ENCODE measurements around the gene HCN2. TPM values are rescaled to one million over a fixed set of nuclear protein-coding genes. Genes with fewer than 3 reads are reported as not detected.

HCN2 gene
- polyA plus RNA-seq, 2 donors, result 0.65 to 1.4 TPM

DNA sequence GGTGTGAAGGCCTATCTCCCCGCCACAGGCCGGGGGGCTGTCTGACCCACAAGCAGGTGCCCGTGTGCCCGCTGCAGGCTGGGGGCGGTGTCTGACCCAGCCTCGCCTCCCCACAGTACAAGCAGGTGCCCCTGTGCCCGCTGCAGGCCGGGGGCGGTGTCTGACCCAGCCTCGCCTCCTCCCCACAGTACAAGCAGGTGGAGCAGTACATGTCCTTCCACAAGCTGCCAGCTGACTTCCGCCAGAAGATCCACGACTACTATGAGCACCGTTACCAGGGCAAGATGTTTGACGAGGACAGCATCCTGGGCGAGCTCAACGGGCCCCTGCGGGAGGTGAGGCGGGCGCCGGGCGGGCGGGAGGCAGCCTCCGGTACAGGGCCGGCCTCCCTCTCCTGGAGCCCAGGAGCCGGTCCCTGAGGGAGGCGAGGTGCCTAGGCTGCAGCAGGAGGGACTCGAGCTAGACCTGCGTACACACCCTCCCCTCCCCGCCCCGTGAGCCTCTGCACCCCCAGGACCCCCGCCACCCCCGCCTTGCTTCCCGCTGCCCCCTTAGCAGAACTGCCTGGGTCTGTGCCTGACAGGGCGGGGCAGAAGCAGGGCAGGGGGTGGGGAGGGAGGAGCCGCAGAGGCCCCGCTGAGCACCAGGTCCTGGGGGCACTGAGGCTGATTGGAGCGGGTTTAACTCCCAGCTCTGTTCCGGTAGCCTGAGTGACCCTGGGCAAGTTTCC lies 20.6 kb downstream of the HCN2 start:
- Histone ChIP-seq H3K36me3 (ENCODE audit: control insufficient read depth in 2 of 2, insufficient read depth in 2 of 2, low read length in 1 of 2) (no peaks in the 10 kb centered on the region), H3K27ac (ENCODE audit: low read depth in 2 of 2, low read length in 1 of 2) (peak overlapping the region; percentile 13 to 34), H3K27me3 (ENCODE audit: control insufficient read depth in 1 of 2, insufficient read depth in 2 of 2, low read length in 2 of 2) (peaks cover 0 to 4% of the 10 kb centered on the region in 2 donors), H3K4me1 (ENCODE audit: control insufficient read depth in 2 of 2, insufficient read depth in 2 of 2, low read length in 1 of 2) (no peaks in the 10 kb centered on the region), H3K9me3 (ENCODE audit: control insufficient read depth in 2 of 2, insufficient read depth in 1 of 2, low read depth in 1 of 2, low read length in 1 of 2) (no peaks in the 10 kb centered on the region), H3K4me3 (ENCODE audit: low read depth in 1 of 2, low read length in 2 of 2) (peak overlapping the region in 1 of 2 donors; percentile 33)
- 39 to 49% methylated on average over 32 to 38 of the region's 38 CpGs for WGBS, 2 donors

- Histone ChIP-seq H3K9me3 (ENCODE audit: control insufficient read depth in 2 of 2, insufficient read depth in 1 of 2, low read depth in 1 of 2, low read length in 1 of 2) (peaks cover 0 to 2% of the 10 kb centered on the region in 2 donors), H3K4me1 (ENCODE audit: control insufficient read depth in 2 of 2, insufficient read depth in 2 of 2, low read length in 1 of 2) (no peaks in the 10 kb centered on the region), H3K36me3 (ENCODE audit: control insufficient read depth in 2 of 2, insufficient read depth in 2 of 2, low read length in 1 of 2) (no peaks in the 10 kb centered on the region), H3K4me3 (ENCODE audit: low read depth in 1 of 2, low read length in 2 of 2) (peak overlapping the region in 1 of 2 donors; percentile 33), H3K27me3 (ENCODE audit: control insufficient read depth in 1 of 2, insufficient read depth in 2 of 2, low read length in 2 of 2) (peaks cover 0 to 4% of the 10 kb centered on the region in 2 donors), H3K27ac (ENCODE audit: low read depth in 2 of 2, low read length in 1 of 2) (peak overlapping the region; percentile 11 to 34)
- 29 to 31% methylated on average over 36 of the region's 36 CpGs for WGBS, 2 donors
These were observed 21.3 kb downstream of the HCN2 start for GRCh38 chr19:610801-611480.

DNA sequence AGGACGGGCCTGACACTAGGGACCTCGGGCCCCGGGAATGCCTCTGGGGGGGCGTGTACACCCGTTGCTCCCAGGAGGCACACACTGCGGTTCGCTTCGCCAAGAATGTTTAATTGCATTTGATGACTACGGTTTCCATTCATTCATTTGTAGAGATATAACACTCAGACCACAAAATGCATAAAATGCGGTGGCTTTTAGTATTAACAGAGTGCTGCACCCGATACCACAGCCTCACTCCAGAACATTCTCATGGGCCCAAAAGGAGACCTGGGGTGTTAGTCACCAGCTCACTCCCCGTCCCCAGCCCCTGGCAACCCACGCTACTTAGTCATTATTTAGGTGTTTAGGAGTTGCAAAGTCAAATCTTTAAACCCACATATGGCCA lies 21.8 kb downstream of the HCN2 start:
- 32 to 36% methylated on average over 13 of the region's 13 CpGs for WGBS, 2 donors
- H3K9me3 ChIP-seq (ENCODE audit: control insufficient read depth in 2 of 2, insufficient read depth in 1 of 2, low read depth in 1 of 2, low read length in 1 of 2), result peaks cover 0 to 2% of the 10 kb centered on the region in 2 donors
- H3K27ac ChIP-seq (ENCODE audit: low read depth in 2 of 2, low read length in 1 of 2), result no peak overlapping the region
- peak overlapping the region in 1 of 2 donors; percentile 24 for H3K4me3 ChIP-seq (ENCODE audit: low read depth in 1 of 2, low read length in 2 of 2)
- H3K36me3 ChIP-seq (ENCODE audit: control insufficient read depth in 2 of 2, insufficient read depth in 2 of 2, low read length in 1 of 2), result no peaks in the 10 kb centered on the region
- peaks cover 0 to 3% of the 10 kb centered on the region in 2 donors for H3K4me1 ChIP-seq (ENCODE audit: control insufficient read depth in 2 of 2, insufficient read depth in 2 of 2, low read length in 1 of 2)
- H3K27me3 ChIP-seq (ENCODE audit: control insufficient read depth in 1 of 2, insufficient read depth in 2 of 2, low read length in 2 of 2), result peaks cover 0 to 4% of the 10 kb centered on the region in 2 donors

- no peak overlapping the region for H3K4me3 ChIP-seq (ENCODE audit: low read depth in 1 of 2, low read length in 2 of 2)
- peaks cover 0 to 1% of the 10 kb centered on the region in 2 donors for H3K36me3 ChIP-seq (ENCODE audit: control insufficient read depth in 2 of 2, insufficient read depth in 2 of 2, low read length in 1 of 2)
- peaks cover 0 to 4% of the 10 kb centered on the region in 2 donors for H3K27me3 ChIP-seq (ENCODE audit: control insufficient read depth in 1 of 2, insufficient read depth in 2 of 2, low read length in 2 of 2)
- H3K9me3 ChIP-seq (ENCODE audit: control insufficient read depth in 2 of 2, insufficient read depth in 1 of 2, low read depth in 1 of 2, low read length in 1 of 2), result peaks cover 0 to 2% of the 10 kb centered on the region in 2 donors
- 78 to 86% methylated on average over 33 of the region's 33 CpGs for WGBS, 2 donors
- no peak overlapping the region for H3K27ac ChIP-seq (ENCODE audit: low read depth in 2 of 2, low read length in 1 of 2)
- peaks cover 0 to 3% of the 10 kb centered on the region in 2 donors for H3K4me1 ChIP-seq (ENCODE audit: control insufficient read depth in 2 of 2, insufficient read depth in 2 of 2, low read length in 1 of 2)
These were observed 23.3 kb downstream of the HCN2 start for GRCh38 chr19:612941-613340.

GRCh38 chr19:613732-614567 lies 24.3 kb downstream of the HCN2 start:
- H3K27ac ChIP-seq (ENCODE audit: low read depth in 2 of 2, low read length in 1 of 2), result no peak overlapping the region
- H3K4me3 ChIP-seq (ENCODE audit: low read depth in 1 of 2, low read length in 2 of 2), result no peak overlapping the region
- H3K9me3 ChIP-seq (ENCODE audit: control insufficient read depth in 2 of 2, insufficient read depth in 1 of 2, low read depth in 1 of 2, low read length in 1 of 2), result peaks cover 0 to 4% of the 10 kb centered on the region in 2 donors
- H3K27me3 ChIP-seq (ENCODE audit: control insufficient read depth in 1 of 2, insufficient read depth in 2 of 2, low read length in 2 of 2), result peaks cover 0 to 4% of the 10 kb centered on the region in 2 donors
- H3K4me1 ChIP-seq (ENCODE audit: control insufficient read depth in 2 of 2, insufficient read depth in 2 of 2, low read length in 1 of 2), result peaks cover 0 to 3% of the 10 kb centered on the region in 2 donors
- H3K36me3 ChIP-seq (ENCODE audit: control insufficient read depth in 2 of 2, insufficient read depth in 2 of 2, low read length in 1 of 2), result peaks cover 0 to 11% of the 10 kb centered on the region in 2 donors
- WGBS, 2 donors, result 76 to 78% methylated on average over 43 to 54 of the region's 54 CpGs

DNA sequence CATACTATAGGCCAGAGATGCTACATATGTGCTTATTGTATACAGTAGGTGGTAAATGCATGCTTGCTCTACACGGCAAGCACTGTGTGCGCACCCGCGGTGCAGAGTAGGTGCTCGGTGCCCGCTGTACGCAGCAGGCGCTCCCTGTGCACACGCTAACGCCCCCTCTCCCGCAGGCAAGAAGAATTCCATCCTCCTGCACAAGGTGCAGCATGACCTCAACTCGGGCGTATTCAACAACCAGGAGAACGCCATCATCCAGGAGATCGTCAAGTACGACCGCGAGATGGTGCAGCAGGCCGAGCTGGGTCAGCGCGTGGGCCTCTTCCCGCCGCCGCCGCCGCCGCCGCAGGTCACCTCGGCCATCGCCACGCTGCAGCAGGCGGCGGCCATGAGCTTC lies 25.9 kb downstream of the HCN2 start:
- Histone ChIP-seq H3K4me3 (ENCODE audit: low read depth in 1 of 2, low read length in 2 of 2) (no peak overlapping the region), H3K27ac (ENCODE audit: low read depth in 2 of 2, low read length in 1 of 2) (peak overlapping the region in 1 of 2 donors; percentile 11), H3K27me3 (ENCODE audit: control insufficient read depth in 1 of 2, insufficient read depth in 2 of 2, low read length in 2 of 2) (peaks cover 0 to 4% of the 10 kb centered on the region in 2 donors), H3K4me1 (ENCODE audit: control insufficient read depth in 2 of 2, insufficient read depth in 2 of 2, low read length in 1 of 2) (peaks cover 0 to 3% of the 10 kb centered on the region in 2 donors), H3K9me3 (ENCODE audit: control insufficient read depth in 2 of 2, insufficient read depth in 1 of 2, low read depth in 1 of 2, low read length in 1 of 2) (peaks cover 0 to 4% of the 10 kb centered on the region in 2 donors), H3K36me3 (ENCODE audit: control insufficient read depth in 2 of 2, insufficient read depth in 2 of 2, low read length in 1 of 2) (peaks cover 0 to 27% of the 10 kb centered on the region in 2 donors)
- 17 to 24% methylated on average over 33 of the region's 33 CpGs for WGBS, 2 donors

GRCh38 chr19:616062-616700 lies 26.5 kb downstream of the HCN2 start:
- Histone ChIP-seq H3K9me3 (ENCODE audit: control insufficient read depth in 2 of 2, insufficient read depth in 1 of 2, low read depth in 1 of 2, low read length in 1 of 2) (peaks cover 0 to 4% of the 10 kb centered on the region in 2 donors), H3K4me1 (ENCODE audit: control insufficient read depth in 2 of 2, insufficient read depth in 2 of 2, low read length in 1 of 2) (peaks cover 0 to 3% of the 10 kb centered on the region in 2 donors), H3K27ac (ENCODE audit: low read depth in 2 of 2, low read length in 1 of 2) (no peak overlapping the region), H3K27me3 (ENCODE audit: control insufficient read depth in 1 of 2, insufficient read depth in 2 of 2, low read length in 2 of 2) (peaks cover 0 to 2% of the 10 kb centered on the region in 2 donors), H3K4me3 (ENCODE audit: low read depth in 1 of 2, low read length in 2 of 2) (peak overlapping the region; percentile 6 to 53), H3K36me3 (ENCODE audit: control insufficient read depth in 2 of 2, insufficient read depth in 2 of 2, low read length in 1 of 2) (peaks cover 0 to 30% of the 10 kb centered on the region in 2 donors)
- WGBS, 2 donors, result 16 to 25% methylated on average over 23 to 97 of the region's 97 CpGs

DNA sequence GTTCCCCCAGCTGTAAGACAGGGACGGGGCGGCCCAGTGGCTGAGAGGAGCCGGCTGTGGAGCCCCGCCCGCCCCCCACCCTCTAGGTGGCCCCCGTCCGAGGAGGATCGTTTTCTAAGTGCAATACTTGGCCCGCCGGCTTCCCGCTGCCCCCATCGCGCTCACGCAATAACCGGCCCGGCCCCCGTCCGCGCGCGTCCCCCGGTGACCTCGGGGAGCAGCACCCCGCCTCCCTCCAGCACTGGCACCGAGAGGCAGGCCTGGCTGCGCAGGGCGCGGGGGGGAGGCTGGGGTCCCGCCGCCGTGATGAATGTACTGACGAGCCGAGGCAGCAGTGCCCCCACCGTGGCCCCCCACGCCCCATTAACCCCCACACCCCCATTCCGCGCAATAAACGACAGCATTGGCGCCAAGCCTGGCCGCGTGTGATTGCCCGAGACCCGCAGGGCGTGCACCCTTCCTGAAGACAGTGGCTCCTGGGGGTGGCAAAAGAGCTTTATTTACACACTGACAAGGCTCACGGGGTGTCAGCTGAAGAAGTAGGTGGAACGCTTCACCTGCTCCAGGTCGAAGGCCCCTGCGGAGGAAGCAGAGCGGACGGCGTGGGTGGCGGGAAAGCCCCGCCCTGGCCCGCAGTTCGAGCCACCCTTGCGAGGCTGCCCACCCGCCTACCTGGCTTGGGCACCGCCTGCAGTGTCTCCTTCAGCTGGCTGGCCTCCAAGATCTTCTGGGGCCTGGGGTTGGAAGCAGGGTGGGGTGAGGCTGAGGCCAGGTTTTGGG lies 27.3 kb downstream of the HCN2 start:
- peak overlapping the region in 1 of 2 donors; percentile 53 for H3K4me3 ChIP-seq (ENCODE audit: low read depth in 1 of 2, low read length in 2 of 2)
- H3K27me3 ChIP-seq (ENCODE audit: control insufficient read depth in 1 of 2, insufficient read depth in 2 of 2, low read length in 2 of 2), result no peaks in the 10 kb centered on the region
- WGBS, 2 donors, result 74 to 75% methylated on average over 53 to 58 of the region's 58 CpGs
- peaks cover 0 to 37% of the 10 kb centered on the region in 2 donors for H3K36me3 ChIP-seq (ENCODE audit: control insufficient read depth in 2 of 2, insufficient read depth in 2 of 2, low read length in 1 of 2)
- peak overlapping the region; percentile 54 to 58 for H3K27ac ChIP-seq (ENCODE audit: low read depth in 2 of 2, low read length in 1 of 2)
- H3K9me3 ChIP-seq (ENCODE audit: control insufficient read depth in 2 of 2, insufficient read depth in 1 of 2, low read depth in 1 of 2, low read length in 1 of 2), result peaks cover 0 to 4% of the 10 kb centered on the region in 2 donors
- peaks cover 0 to 3% of the 10 kb centered on the region in 2 donors for H3K4me1 ChIP-seq (ENCODE audit: control insufficient read depth in 2 of 2, insufficient read depth in 2 of 2, low read length in 1 of 2)

All from esophagus (tissue), 2 donors.